H9 (cell line): Measurements from ENCODE around the gene WWC1. TPM values are rescaled to one million over a fixed set of nuclear protein-coding genes. Genes with fewer than 3 reads are reported as not detected.

ENCODE experiments used
- DNase-seq: peaks from one replicate; pipeline ENCODE4 v3.0.0-alpha.2; 2017
- H2AFZ ChIP-seq: one replicate; pipeline ENCODE4 v1.6.1; 2013; ENCODE audit warnings: mild to moderate bottlenecking, low read length, control low read depth, moderate library complexity
- H2AK5ac ChIP-seq: 2 replicates; pipeline ENCODE4 v1.6.1; 2013; ENCODE audit warnings: low read length, control low read depth, mixed read lengths; ENCODE audit not compliant: insufficient read length
- H2BK120ac ChIP-seq: one replicate; pipeline ENCODE4 v1.6.1; 2013; ENCODE audit warnings: low read depth, mild to moderate bottlenecking, low read length, control low read depth, inconsistent platforms; ENCODE audit not compliant: poor library complexity, severe bottlenecking
- H2BK12ac ChIP-seq: 2 replicates; pipeline ENCODE4 v1.6.1; 2013; ENCODE audit warnings: low read length, control low read depth, mixed read lengths, low read depth; ENCODE audit not compliant: insufficient read length
- H2BK15ac ChIP-seq: 2 replicates; pipeline ENCODE4 v1.6.1; 2013; ENCODE audit warnings: low read depth, low read length, control low read depth
- H2BK20ac ChIP-seq: one replicate; pipeline ENCODE4 v1.6.1; 2013; ENCODE audit warnings: low read depth, mild to moderate bottlenecking, low read length, control low read depth, inconsistent platforms; ENCODE audit not compliant: poor library complexity, severe bottlenecking
- H2BK5ac ChIP-seq: 2 replicates; pipeline ENCODE4 v1.6.1; 2013; ENCODE audit warnings: low read length, control low read depth, mixed read lengths; ENCODE audit not compliant: insufficient read length
- H3K14ac ChIP-seq: 2 replicates; pipeline ENCODE4 v1.6.1; 2013; ENCODE audit warnings: low read length, control low read depth; ENCODE audit not compliant: insufficient read depth
- H3K18ac ChIP-seq: 2 replicates; pipeline ENCODE4 v1.6.1; 2013; ENCODE audit warnings: low read depth, mild to moderate bottlenecking, mixed read lengths, low read length, control low read depth; ENCODE audit not compliant: insufficient read length
- H3K23ac ChIP-seq: 2 replicates; pipeline ENCODE4 v1.6.1; 2013; ENCODE audit warnings: low read length, control low read depth, mixed read lengths, low read depth; ENCODE audit not compliant: insufficient read length
- H3K23me2 ChIP-seq: 2 replicates; pipeline ENCODE4 v1.6.1; 2013; ENCODE audit warnings: low read depth, mild to moderate bottlenecking, mixed read lengths, low read length, control low read depth; ENCODE audit not compliant: insufficient read length, poor library complexity, severe bottlenecking
- H3K27ac ChIP-seq: 2 replicates; pipeline ENCODE4 v1.5.1; 2013; ENCODE audit warnings: low read length, control low read depth, mixed read lengths, low read depth; ENCODE audit not compliant: insufficient read length
- H3K27me3 ChIP-seq: 2 replicates; pipeline ENCODE4 v1.6.1; 2013; ENCODE audit warnings: low read length, control low read depth, inconsistent platforms; ENCODE audit not compliant: insufficient read depth
- H3K4ac ChIP-seq: 2 replicates; pipeline ENCODE4 v1.6.1; 2013; ENCODE audit warnings: low read depth, mild to moderate bottlenecking, control low read depth, inconsistent platforms, low read length, moderate library complexity
- H3K4me1 ChIP-seq: 2 replicates; pipeline ENCODE4 v1.6.1; 2013; ENCODE audit warnings: low read length, control low read depth, inconsistent platforms; ENCODE audit not compliant: insufficient read depth
- H3K4me2 ChIP-seq: 2 replicates; pipeline ENCODE4 v1.6.1; 2013; ENCODE audit warnings: low read length, control low read depth, mixed read lengths; ENCODE audit not compliant: insufficient read length, insufficient read depth
- H3K56ac ChIP-seq: 2 replicates; pipeline ENCODE4 v1.6.1; 2013; ENCODE audit warnings: low read depth, mild to moderate bottlenecking, mixed read lengths, low read length, control low read depth; ENCODE audit not compliant: insufficient read length
- H3K79me1 ChIP-seq: 2 replicates; pipeline ENCODE4 v1.6.1; 2013; ENCODE audit warnings: low read depth, mild to moderate bottlenecking, moderate library complexity, low read length, control low read depth, inconsistent platforms; ENCODE audit not compliant: insufficient read depth, poor library complexity, severe bottlenecking
- H3K79me2 ChIP-seq: 2 replicates; pipeline ENCODE4 v1.6.1; 2013; ENCODE audit warnings: low read length, control low read depth, inconsistent platforms; ENCODE audit not compliant: insufficient read depth
- H3K9ac ChIP-seq: 2 replicates; pipeline ENCODE4 v1.6.1; 2013; ENCODE audit warnings: low read length, control low read depth, mixed read lengths; ENCODE audit not compliant: insufficient read length; ENCODE audit errors: extremely low read depth
- H3K9me3 ChIP-seq: one replicate; pipeline ENCODE4 v1.6.1; 2013; ENCODE audit warnings: low read depth, low read length, inconsistent platforms; ENCODE audit not compliant: control insufficient read depth
- H3T11ph ChIP-seq: one replicate; pipeline ENCODE4 v1.6.1; 2013; ENCODE audit warnings: mild to moderate bottlenecking, low read length, control low read depth, inconsistent platforms
- H4K20me1 ChIP-seq: one replicate; pipeline ENCODE4 v1.6.1; 2013; ENCODE audit not compliant: control insufficient read depth, insufficient read length, insufficient read depth
- H4K5ac ChIP-seq: 2 replicates; pipeline ENCODE4 v1.6.1; 2013; ENCODE audit warnings: low read depth, mild to moderate bottlenecking, mixed read lengths, low read length, control low read depth; ENCODE audit not compliant: insufficient read length
- H4K8ac ChIP-seq: replicated peaks from 2 replicates; pipeline ENCODE4 v1.6.1; 2013; ENCODE audit warnings: low read length, control low read depth, mixed read lengths, low read depth; ENCODE audit not compliant: insufficient read length
- H4K91ac ChIP-seq: 2 replicates; pipeline ENCODE4 v1.6.1; 2013; ENCODE audit warnings: low read depth, mild to moderate bottlenecking, moderate library complexity, mixed read lengths, low read length, control low read depth; ENCODE audit not compliant: insufficient read length
- H3K27ac Mint-ChIP-seq, 3 experiments: 2 replicates in 2 of 3; 3 replicates in 1 of 3; pipeline ENCODE4 v1.8.0; 2020 to 2021; ENCODE audit warnings: mixed read lengths in 3 of 3, mild to moderate bottlenecking in 1 of 3, moderate library complexity in 1 of 3
- H3K27me3 Mint-ChIP-seq: 2 replicates; pipeline ENCODE4 v1.8.0; 2021; ENCODE audit warnings: low read depth, mild to moderate bottlenecking, moderate library complexity, mixed read lengths
- H3K36me3 Mint-ChIP-seq, 3 experiments: 2 replicates in 2 of 3; 3 replicates in 1 of 3; pipeline ENCODE4 v1.8.0; 2020 to 2021; ENCODE audit warnings: low read depth in 3 of 3, mixed read lengths in 3 of 3; ENCODE audit not compliant: insufficient read depth in 1 of 3
- H3K4me1 Mint-ChIP-seq, 2 experiments: 2 replicates each; pipeline ENCODE4 v1.8.0; 2020; ENCODE audit warnings: mixed read lengths in 2 of 2
- H3K4me3 Mint-ChIP-seq, 2 experiments: 2 replicates in 1 of 2; 3 replicates in 1 of 2; pipeline ENCODE4 v1.8.0; 2020 to 2021; ENCODE audit warnings: mild to moderate bottlenecking in 2 of 2, mixed read lengths in 2 of 2, moderate library complexity in 1 of 2
- H3K9me3 Mint-ChIP-seq, 2 experiments: 2 replicates in 1 of 2; 3 replicates in 1 of 2; pipeline ENCODE4 v1.8.0; 2020; ENCODE audit warnings: mild to moderate bottlenecking in 2 of 2, mixed read lengths in 2 of 2, moderate library complexity in 1 of 2
- WGBS: extraction: QIAGEN DNeasy Blood & Tissue Kit; methylation state at CpG from one replicate; pipeline ENCODE4 v1.1.7; 2013; ENCODE audit warnings: missing lambda C conversion rate, low lambda C conversion rate, mixed read lengths; ENCODE audit not compliant: insufficient read length; ENCODE audit errors: extremely low coverage; 5-methylcytosine and 5-hydroxymethylcytosine counted together
- total RNA-seq: library from RNA; stranded (reverse); gene quantifications from 2 replicates; pipeline ENCODE4 v1.2.1, GENCODE V29; 2021
- TF ChIP-seq, protein P1 (sequence below): fragments of 200-600 bp; sonication (generic); conservative IDR thresholded peaks from 3 replicates; pipeline ENCODE4 v1.8.0; 2021; ENCODE audit warnings: antibody characterized with exemption, mild to moderate bottlenecking

Gene WWC1
- total RNA-seq, 1 experiment from 2014 or later: 28.2 TPM

DNA sequence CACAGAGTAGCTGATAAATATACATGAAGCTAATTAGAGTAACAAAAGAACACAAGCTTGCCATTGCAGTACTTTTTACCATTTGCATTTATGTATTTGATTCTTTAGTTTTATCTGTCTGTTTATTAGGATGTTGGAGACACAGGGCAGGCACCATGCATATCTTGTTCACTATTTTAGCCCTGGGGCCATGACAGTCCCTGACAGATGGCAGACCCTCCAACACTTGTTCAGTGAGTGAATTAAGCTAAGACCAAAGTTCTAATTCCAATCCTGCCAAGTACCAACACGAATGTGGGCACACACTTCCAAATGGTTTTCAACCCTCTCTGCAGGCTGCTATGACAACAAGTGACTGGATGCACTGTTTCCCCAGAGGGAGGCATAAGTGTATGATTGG is 182.9 kb downstream of the WWC1 start:
- H4K8ac ChIP-seq: no peak overlapping the region
- no peaks in the 10 kb centered on the region for H3K27me3 ChIP-seq
- no CpG with 5 or more reads among the region's 1 CpG for WGBS
- H3K56ac ChIP-seq: no peak overlapping the region
- H3K4me2 ChIP-seq: no peak overlapping the region
- H2BK5ac ChIP-seq: no peak overlapping the region
- H4K20me1 ChIP-seq: no peaks in the 10 kb centered on the region
- H3K27me3 Mint-ChIP-seq: peaks cover 2% of the 10 kb centered on the region
- no peak overlapping the region for H3K4ac ChIP-seq
- H3K4me1 ChIP-seq: no peaks in the 10 kb centered on the region
- H2BK20ac ChIP-seq: no peak overlapping the region
- no peak overlapping the region for H2BK120ac ChIP-seq
- H3K9ac ChIP-seq: no peak overlapping the region
- H2AK5ac ChIP-seq: no peak overlapping the region
- H3K14ac ChIP-seq: no peak overlapping the region
- no peaks in the 10 kb centered on the region for H3K9me3 ChIP-seq
- no peak overlapping the region for H4K91ac ChIP-seq
- H3K9me3 Mint-ChIP-seq: no peaks in the 10 kb centered on the region
- TF ChIP-seq, protein P1, sequence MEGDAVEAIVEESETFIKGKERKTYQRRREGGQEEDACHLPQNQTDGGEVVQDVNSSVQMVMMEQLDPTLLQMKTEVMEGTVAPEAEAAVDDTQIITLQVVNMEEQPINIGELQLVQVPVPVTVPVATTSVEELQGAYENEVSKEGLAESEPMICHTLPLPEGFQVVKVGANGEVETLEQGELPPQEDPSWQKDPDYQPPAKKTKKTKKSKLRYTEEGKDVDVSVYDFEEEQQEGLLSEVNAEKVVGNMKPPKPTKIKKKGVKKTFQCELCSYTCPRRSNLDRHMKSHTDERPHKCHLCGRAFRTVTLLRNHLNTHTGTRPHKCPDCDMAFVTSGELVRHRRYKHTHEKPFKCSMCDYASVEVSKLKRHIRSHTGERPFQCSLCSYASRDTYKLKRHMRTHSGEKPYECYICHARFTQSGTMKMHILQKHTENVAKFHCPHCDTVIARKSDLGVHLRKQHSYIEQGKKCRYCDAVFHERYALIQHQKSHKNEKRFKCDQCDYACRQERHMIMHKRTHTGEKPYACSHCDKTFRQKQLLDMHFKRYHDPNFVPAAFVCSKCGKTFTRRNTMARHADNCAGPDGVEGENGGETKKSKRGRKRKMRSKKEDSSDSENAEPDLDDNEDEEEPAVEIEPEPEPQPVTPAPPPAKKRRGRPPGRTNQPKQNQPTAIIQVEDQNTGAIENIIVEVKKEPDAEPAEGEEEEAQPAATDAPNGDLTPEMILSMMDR: no peak
- peaks cover 0 to 5% of the 10 kb centered on the region in 2 experiments; a peak in 2 of 4 replicates for H3K4me1 Mint-ChIP-seq
- H3K79me1 ChIP-seq: no peaks in the 10 kb centered on the region
- H2BK15ac ChIP-seq: no peak overlapping the region
- no peaks in the 10 kb centered on the region for H3K79me2 ChIP-seq
- H2BK12ac ChIP-seq: no peak overlapping the region
- H3K36me3 Mint-ChIP-seq: peaks cover 4 to 12% (median 7%) of the 10 kb centered on the region in 3 experiments; a peak in 5 of 7 replicates
- H2AFZ ChIP-seq: no peak overlapping the region
- H4K5ac ChIP-seq: no peak overlapping the region
- no peak overlapping the region for H3K4me3 Mint-ChIP-seq
- H3K27ac Mint-ChIP-seq: peak overlapping the region in 1 of 3 experiments; percentile 59; a peak in 1 of 7 replicates
- DNase-seq: no peak
- H3K23me2 ChIP-seq: no peaks in the 10 kb centered on the region
- H3K23ac ChIP-seq: no peak overlapping the region
- H3K27ac ChIP-seq: no peak overlapping the region
- H3K18ac ChIP-seq: no peak overlapping the region
- no peak overlapping the region for H3T11ph ChIP-seq
